ENCODE measurements around the gene PLXNA1. TPM values are rescaled to one million over a fixed set of nuclear protein-coding genes. Genes with fewer than 3 reads are reported as not detected.

The PLXNA1 gene
- polyA plus RNA-seq, 1 of the 3 experiments (the other 2 are of a cell fraction) = 48.1 TPM

GRCh38 chr3:126937973-126938372 lies 44.9 kb upstream of the PLXNA1 start:
- Histone ChIP-seq H2AFZ (ENCODE audit: low read depth) (no peak overlapping the region), H3K9ac (no peak overlapping the region), H4K20me1 (ENCODE audit: insufficient read depth) (no peaks in the 10 kb centered on the region), H3K27ac (ENCODE audit: low read depth in 2 of 2, low read length in 1 of 2) (peak overlapping the region; percentile 27 to 88; a peak in 3 of 4 replicates), H3K36me3 (replicated peaks in 1 of 2; ENCODE audit: control insufficient read depth in 1 of 2, insufficient read depth in 2 of 2, low read length in 1 of 2) (no peaks in the 10 kb centered on the region), H3K4me3 (ENCODE audit: low read depth in 2 of 2, low read length in 1 of 2) (no peak overlapping the region), H3K4me2 (peak overlapping the region; percentile 12; the same call in 1 of the 2 replicates), H3K27me3 (ENCODE audit: insufficient read depth) (no peaks in the 10 kb centered on the region), H3F3A (replicated peaks; ENCODE audit: insufficient read depth) (peaks cover 10% of the 10 kb centered on the region), H3K4me1 (ENCODE audit: control insufficient read depth in 1 of 2, insufficient read depth in 2 of 2, low read depth in 1 of 2, low read length in 1 of 2) (peaks cover 39 to 48% of the 10 kb centered on the region in 2 experiments), H3K79me2 (ENCODE audit: insufficient read depth) (no peaks in the 10 kb centered on the region), H3K9me2 (no peaks in the 10 kb centered on the region), H3K9me3 (no peaks in the 10 kb centered on the region)
- TF ChIP-seq NRF1 (IDR thresholded peaks at IDR 0.05; ENCODE audit: low read depth, low read length) (0 out of 2 replicates have a peak, but pooled peaks have one; percentile 4), EP300 (IDR thresholded peaks at IDR 0.05; ENCODE audit: borderline replicate concordance in 1 of 2, low read depth in 1 of 2, low read length in 1 of 2) (peak in 1 of 2 experiments; percentile 55; a peak in 1 of 4 replicates), NFIC (IDR thresholded peaks at IDR 0.05; ENCODE audit: borderline replicate concordance) (peak; percentile 44; the same call in 1 of the 2 replicates), ZBTB33 (IDR thresholded peaks at IDR 0.05; ENCODE audit: borderline replicate concordance, low read depth) (no peak), GATA2 (CRISPR knock-in tag; IDR thresholded peaks at IDR 0.05) (peak; percentile 59; the same call in 1 of the 2 replicates), CHD2 (IDR thresholded peaks at IDR 0.05; ENCODE audit: low read length, partially characterized antibody) (no peak), TAF1 (IDR thresholded peaks at IDR 0.05; ENCODE audit: borderline replicate concordance, low read depth, low read length) (no peak), FOXM1 (IDR thresholded peaks at IDR 0.05; ENCODE audit: low read depth) (no peak), TEAD4 (IDR thresholded peaks at IDR 0.05; ENCODE audit: borderline replicate concordance, insufficient read depth) (no peak), RCOR1 (IDR thresholded peaks at IDR 0.05; ENCODE audit: low read length) (no peak), MXI1 (IDR thresholded peaks at IDR 0.05; ENCODE audit: low read depth, low read length) (0 out of 2 replicates have a peak, but pooled peaks have one; percentile 29), SIN3A (IDR thresholded peaks at IDR 0.05; ENCODE audit: borderline replicate concordance, low read depth, low read length) (no peak), TCF12 (IDR thresholded peaks at IDR 0.05) (no peak), RAD21 (IDR thresholded peaks at IDR 0.05; ENCODE audit: low read length) (peak; percentile 2; the same call in 1 of the 2 replicates), EZH2phosphoT487 (IDR thresholded peaks at IDR 0.05; ENCODE audit: borderline replicate concordance, low read depth) (no peak)
- TF ChIP-seq, protein P1, sequence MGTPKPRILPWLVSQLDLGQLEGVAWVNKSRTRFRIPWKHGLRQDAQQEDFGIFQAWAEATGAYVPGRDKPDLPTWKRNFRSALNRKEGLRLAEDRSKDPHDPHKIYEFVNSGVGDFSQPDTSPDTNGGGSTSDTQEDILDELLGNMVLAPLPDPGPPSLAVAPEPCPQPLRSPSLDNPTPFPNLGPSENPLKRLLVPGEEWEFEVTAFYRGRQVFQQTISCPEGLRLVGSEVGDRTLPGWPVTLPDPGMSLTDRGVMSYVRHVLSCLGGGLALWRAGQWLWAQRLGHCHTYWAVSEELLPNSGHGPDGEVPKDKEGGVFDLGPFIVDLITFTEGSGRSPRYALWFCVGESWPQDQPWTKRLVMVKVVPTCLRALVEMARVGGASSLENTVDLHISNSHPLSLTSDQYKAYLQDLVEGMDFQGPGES (IDR thresholded peaks at IDR 0.05; ENCODE audit: low read depth, low read length) = no peak
- TF ChIP-seq, protein P2, sequence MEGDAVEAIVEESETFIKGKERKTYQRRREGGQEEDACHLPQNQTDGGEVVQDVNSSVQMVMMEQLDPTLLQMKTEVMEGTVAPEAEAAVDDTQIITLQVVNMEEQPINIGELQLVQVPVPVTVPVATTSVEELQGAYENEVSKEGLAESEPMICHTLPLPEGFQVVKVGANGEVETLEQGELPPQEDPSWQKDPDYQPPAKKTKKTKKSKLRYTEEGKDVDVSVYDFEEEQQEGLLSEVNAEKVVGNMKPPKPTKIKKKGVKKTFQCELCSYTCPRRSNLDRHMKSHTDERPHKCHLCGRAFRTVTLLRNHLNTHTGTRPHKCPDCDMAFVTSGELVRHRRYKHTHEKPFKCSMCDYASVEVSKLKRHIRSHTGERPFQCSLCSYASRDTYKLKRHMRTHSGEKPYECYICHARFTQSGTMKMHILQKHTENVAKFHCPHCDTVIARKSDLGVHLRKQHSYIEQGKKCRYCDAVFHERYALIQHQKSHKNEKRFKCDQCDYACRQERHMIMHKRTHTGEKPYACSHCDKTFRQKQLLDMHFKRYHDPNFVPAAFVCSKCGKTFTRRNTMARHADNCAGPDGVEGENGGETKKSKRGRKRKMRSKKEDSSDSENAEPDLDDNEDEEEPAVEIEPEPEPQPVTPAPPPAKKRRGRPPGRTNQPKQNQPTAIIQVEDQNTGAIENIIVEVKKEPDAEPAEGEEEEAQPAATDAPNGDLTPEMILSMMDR (IDR thresholded peaks at IDR 0.05) = no peak
- CTCF ChIA-PET = interaction anchor here (0.8 to 4.6 kb wide), 10 partner anchors 12 to 610 kb away, joined by 3 to 20 read pairs (median 5); partner anchors contain the start of gene PLXNA1
- 56% methylated on average over 7 of the region's 7 CpGs for WGBS (ENCODE audit: low lambda C conversion rate)
- DNase-seq = peak; percentile 81
- POLR2A ChIA-PET = interaction anchor here (0.5 to 1.2 kb wide), 3 partner anchors 11 to 191 kb away, joined by 3 to 4 read pairs (median 3); no protein-coding TSS in a partner anchor

Measured in SK-N-SH (cell line).